HG03442 (cell line): ENCODE measurements around the gene HEATR9.

Experiments
- ATAC-seq: cut with Tn5 transposase; IDR thresholded peaks from one replicate; pipeline ENCODE4 v1.9.1; 2021; ENCODE audit warnings: mild to moderate bottlenecking, moderate library complexity; ENCODE audit not compliant: unreplicated experiment

HEATR9 gene

DNA sequence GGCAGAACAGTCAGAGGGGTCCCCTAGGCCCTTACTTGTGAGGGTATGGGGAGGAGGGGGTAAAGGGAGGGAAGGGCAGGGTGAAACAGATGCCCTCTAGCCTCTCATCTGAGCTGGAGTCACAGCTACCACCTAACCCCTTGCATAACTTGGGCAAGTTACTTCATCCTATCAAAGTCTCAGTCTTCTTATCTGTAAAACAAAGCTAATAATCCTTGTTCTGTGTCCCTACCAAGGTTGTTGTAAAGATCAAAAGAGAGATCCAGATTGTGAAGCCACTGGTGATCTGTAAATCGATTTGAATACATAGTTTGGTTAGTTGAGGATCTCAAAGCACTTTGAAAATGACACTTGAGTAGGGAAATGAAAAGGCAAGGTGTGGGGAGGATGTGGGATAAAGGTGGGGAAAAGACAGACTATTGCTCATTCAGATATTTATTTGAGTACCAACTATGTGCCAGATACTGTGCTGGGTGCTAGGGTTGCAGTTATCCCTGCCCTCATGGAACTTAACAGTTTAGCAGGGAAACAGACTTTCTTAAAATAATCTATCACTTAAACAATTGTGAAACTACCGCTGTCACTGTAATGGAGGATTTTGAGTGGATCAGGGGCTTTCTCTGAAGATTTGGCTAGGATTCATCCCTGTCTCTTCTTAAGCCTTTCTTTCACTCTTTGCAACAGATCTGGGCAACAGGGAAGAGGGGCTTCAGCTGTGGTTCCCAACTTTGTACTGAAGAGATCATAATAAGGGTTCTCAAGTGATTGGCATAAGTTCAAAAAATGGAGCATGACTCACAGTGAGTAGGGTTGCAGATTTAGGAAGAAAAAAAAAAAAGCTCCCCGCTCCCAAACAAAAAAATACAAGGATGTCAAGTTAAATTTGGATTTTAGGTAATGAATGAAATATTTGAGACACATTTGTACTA, 3.0 kb downstream of the HEATR9 start:
- ATAC-seq = no peak

DNA sequence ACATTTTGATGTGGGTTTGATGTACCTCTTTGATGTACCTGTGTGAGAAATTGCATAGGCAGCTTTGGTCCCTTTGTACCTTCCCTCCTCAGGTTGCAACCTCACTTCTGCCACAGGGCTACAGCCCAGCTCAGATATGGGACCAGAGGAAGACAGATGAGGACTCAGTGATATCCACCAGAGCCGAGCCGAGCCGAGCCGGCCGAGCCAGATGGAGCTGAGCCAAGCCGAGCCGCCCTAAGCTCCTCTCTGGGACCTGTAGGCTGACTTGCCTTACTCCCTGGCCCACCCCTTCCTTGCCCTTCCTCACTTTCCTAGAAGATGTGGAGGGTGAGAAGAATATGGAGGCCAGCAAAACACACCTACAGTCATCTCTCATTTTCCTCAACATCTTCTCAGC, 3.8 kb downstream of the HEATR9 start:
- no peak for ATAC-seq

- ATAC-seq = no peak
These were observed 12.1 kb downstream of the HEATR9 start for GRCh38 chr17:35856603-35857002.

DNA sequence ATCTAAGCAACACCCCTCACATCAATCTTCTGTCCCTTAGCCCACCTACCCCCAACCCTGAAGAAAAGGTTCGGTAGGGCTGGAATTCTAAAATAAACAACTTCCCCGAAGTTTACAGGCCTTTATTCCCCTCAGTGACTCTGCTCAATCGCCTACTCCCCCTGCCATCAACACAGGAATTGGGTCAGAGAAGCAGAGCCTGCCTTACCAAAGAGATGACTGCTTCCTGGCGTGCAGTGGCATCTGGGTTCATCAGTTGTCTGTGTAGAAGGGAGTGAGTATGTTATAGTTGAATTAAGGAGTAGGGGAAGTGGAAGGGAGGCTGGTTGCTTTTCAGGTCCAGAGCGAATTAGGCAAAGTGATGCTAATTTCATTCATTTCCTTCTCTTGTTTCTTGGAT, 12.7 kb downstream of the HEATR9 start:
- no peak for ATAC-seq

DNA sequence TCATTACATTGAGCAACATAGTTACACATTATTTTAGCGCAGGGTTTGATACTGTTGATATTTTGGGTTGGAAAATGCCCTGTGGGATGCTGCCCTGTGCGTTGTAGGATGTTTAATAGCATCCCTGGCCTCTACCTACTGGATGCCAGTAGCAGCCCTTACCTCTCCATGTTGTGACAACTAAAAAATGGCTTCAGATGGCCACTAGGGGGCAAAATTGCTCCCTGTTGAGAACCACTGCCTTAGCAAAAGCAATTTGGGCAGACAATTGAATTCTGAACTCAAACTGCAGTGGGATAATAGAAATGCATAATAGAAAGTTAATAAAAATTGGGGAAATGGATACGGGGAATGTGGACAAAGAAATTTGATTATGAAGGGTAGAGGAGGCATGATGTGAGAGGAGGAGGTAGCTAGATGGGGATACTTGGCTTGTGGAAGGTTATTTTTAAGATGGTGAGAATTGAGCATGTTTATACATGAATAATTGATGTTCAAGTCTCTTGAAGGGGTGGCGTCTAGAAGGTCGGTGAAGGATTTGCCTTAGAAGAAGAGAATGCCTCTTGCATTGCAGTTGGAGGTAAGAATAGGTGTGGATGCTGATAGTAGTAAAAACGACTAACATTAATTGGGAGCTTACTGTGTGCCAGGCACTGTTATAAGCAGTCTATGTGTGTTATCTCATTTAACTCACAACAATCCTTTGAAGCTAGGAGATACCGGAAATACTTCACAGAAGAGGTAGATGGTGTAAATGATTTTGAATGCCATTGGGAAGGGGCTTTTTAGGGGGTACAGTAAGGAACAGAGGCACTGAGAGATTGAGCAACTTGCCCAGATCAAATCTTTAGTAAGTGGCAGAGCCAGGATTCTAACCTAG, 19.0 kb downstream of the HEATR9 start:
- ATAC-seq = no peak

- no peak for ATAC-seq
These were observed 20.9 kb downstream of the HEATR9 start for GRCh38 chr17:35847633-35848373.

GRCh38 chr17:35847006-35847405, 21.7 kb downstream of the HEATR9 start:
- ATAC-seq = no peak

- no peak for ATAC-seq
These were observed 22.5 kb downstream of the HEATR9 start for GRCh38 chr17:35846055-35846809.

- no peak for ATAC-seq
These were observed 24.1 kb downstream of the HEATR9 start for GRCh38 chr17:35844547-35844946.

- ATAC-seq = no peak
These were observed 25.0 kb downstream of the HEATR9 start for GRCh38 chr17:35843698-35844097.

DNA sequence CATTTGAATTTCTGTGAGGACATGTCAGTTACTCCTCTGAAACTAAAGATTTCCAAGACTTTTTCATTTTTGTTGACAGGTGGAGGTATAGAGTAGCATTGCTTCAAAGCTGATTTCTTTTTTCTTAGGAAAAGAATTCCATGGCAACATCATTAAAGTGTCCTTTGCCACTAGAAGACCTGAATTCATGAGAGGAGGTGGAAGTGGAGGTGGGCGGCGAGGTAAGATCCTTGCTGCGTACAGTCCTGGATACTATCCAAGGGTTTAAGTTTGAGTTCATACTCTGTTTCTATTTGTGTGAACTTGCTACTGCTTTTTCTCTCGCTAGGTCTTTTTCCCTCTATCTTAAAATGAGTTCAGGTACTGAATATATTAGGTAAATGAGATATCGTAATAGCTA, 26.5 kb downstream of the HEATR9 start:
- no peak for ATAC-seq

GRCh38 chr17:35841505-35841904, 27.2 kb downstream of the HEATR9 start:
- ATAC-seq = no peak

- ATAC-seq = no peak
These were observed 27.6 kb downstream of the HEATR9 start for GRCh38 chr17:35841101-35841500.

GRCh38 chr17:35825206-35825605, 43.5 kb downstream of the HEATR9 start:
- ATAC-seq = no peak

GRCh38 chr17:35821308-35821707, 47.4 kb downstream of the HEATR9 start:
- ATAC-seq = no peak

GRCh38 chr17:35819455-35819854, 49.2 kb downstream of the HEATR9 start:
- ATAC-seq = no peak

GRCh38 chr17:35817196-35817595, 51.5 kb downstream of the HEATR9 start:
- ATAC-seq = no peak

DNA sequence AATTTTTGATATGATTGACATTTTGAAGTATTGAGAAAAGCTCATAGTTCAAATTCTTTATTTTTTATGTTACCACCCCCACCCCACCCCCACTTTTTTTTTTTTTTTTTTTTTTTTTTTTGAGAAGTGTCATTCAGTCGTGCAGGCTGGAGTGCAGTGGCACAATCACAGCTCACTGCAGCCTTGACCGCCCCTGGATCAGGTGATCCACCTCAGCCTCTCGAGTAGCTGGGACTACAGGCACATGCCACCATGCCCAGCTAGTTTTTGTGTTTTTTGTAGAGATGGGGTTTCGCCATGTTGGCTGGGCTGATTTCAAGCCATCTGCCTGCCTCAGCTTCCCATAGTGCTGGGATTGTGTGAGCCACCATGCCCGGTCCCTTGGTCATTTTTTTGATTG, 52.0 kb downstream of the HEATR9 start:
- no peak for ATAC-seq

DNA sequence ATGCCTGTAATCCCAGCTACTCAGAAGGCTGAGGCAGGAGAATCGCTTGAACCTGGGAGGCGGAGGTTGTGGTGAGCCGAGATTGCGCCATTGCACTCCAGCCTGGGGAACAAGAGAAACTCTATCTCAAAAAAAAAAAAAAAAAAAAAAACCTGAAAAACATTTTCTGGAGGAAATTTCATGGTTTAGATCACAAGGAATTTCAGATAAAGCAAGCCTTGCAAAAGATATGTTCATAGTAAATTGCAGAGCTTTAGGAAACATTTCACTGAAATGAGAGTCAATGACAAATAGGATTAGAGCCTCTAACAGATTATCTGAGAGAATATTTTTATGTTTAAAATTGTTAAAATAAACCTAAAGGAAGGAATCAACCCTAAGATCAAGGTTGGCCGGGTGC, 56.2 kb downstream of the HEATR9 start:
- no peak for ATAC-seq

DNA sequence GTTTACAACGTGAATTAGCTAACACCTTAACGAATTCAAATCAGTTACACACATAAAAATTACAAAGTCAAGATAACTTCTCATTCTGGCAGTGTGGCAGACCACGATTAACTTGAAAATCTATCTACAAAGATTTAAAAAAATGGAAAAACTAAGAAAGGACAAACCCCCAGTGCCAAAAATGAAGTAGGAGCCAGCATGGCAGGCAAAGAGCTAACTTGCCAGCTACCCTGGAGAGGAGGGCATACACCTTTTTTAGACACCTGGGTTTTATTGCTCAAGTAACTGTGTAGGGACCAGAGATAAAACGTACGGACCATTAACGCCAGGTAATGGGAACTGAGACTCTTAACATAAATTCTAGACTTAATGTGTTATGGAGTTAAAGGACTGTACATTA, 56.9 kb downstream of the HEATR9 start:
- no peak for ATAC-seq
